AG10803 (cell line): Measurements from ENCODE around the gene PAK4.
A peak's percentile ranks its signal among the peaks of the same experiment; 100 is the strongest.
"Not testable (repeated sequence)": the region's sequence is repeated elsewhere in the genome, so short reads cannot be mapped to it uniquely, and the experiment has no call there.

Experiments
- DNase-seq: peaks from one replicate; pipeline ENCODE4 v3.0.0; 2010; ENCODE audit warnings: low read depth
- H3K4me3 ChIP-seq: 2 replicates; pipeline ENCODE4 v1.5.1; 2011; ENCODE audit warnings: mild to moderate bottlenecking, low read length, control low read depth
- CTCF ChIP-seq: conservative IDR thresholded peaks from 2 replicates; pipeline ENCODE4 v1.5.1; 2011; ENCODE audit warnings: mild to moderate bottlenecking, low read length, control low read depth, inconsistent platforms

The PAK4 gene

GRCh38 chr19:39139305-39139874 is 13.8 kb downstream of the PAK4 start:
- H3K4me3 ChIP-seq: no peak overlapping the region
- no peak for TF ChIP-seq CTCF
- DNase-seq: no peak

DNA sequence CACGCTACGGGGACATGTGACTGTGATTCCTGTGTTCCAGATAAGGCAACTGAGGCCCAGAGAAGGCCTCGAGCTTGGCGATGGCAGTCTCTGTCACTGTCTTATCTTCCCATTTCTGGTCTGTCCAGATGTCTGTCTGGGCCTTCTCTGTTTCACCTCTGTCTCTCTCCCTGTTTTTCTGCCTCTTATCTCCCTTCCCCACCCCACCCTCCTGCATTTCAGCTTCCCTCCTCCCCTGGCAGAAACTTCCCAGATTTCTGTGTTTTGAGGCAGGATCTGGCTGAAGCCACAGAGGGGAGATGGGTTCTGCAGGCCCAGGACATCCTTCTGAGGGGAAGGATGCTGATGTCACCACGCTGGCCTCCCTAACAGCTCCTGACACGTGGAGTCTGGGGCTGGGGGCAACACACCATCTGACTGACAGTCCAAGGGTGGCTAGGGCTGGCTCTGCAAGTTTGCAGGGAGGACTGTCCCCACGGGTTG is 14.4 kb downstream of the PAK4 start:
- no peak for DNase-seq
- no peak overlapping the region for H3K4me3 ChIP-seq
- no peak for TF ChIP-seq CTCF

- no peak overlapping the region for H3K4me3 ChIP-seq
- DNase-seq: no peak
- no peak for TF ChIP-seq CTCF
Observed at GRCh38 chr19:39140594-39140993, 15.0 kb downstream of the PAK4 start.

- TF ChIP-seq CTCF: no peak
- no peak for DNase-seq
Observed at GRCh38 chr19:39141929-39142328, 16.3 kb downstream of the PAK4 start.

GRCh38 chr19:39142630-39143029 is 17.0 kb downstream of the PAK4 start:
- no peak for DNase-seq
- no peak for TF ChIP-seq CTCF
- H3K4me3 ChIP-seq: no peak overlapping the region

More at GRCh38 chr19:39141929-39142328, 16.3 kb downstream of the PAK4 start:
- no peak overlapping the region for H3K4me3 ChIP-seq

GRCh38 chr19:39143757-39144289 is 18.2 kb downstream of the PAK4 start:
- not testable (repeated sequence) for DNase-seq, H3K4me3 ChIP-seq

- TF ChIP-seq CTCF: no peak
- DNase-seq: peak; percentile 48
- no peak overlapping the region for H3K4me3 ChIP-seq
Observed at GRCh38 chr19:39144290-39145071, 18.9 kb downstream of the PAK4 start.
